RWPE1 (cell line): ENCODE measurements around the gene FXN.

Experiments used
- CTCF ChIA-PET: fragments of 350-600 bp; sonication (Branson Sonifier 250); formaldehyde crosslinking; extraction: SDS; loops from one replicate; lab custom pipeline; 2021; lab: Yijun Ruan, JAX
- POLR2A ChIA-PET: fragments of 400-600 bp; formaldehyde crosslinking; extraction: SDS; loops from one replicate; lab custom pipeline; 2020; ENCODE audit warnings: antibody characterized with exemption; ENCODE audit not compliant: low non-redundant PET; lab: Yijun Ruan, JAX
- DNase-seq: peaks from one replicate; pipeline ENCODE4 v3.0.0; 2012; ENCODE audit warnings: low spot score
- H3K27ac ChIP-seq: fragments of 450-650 bp; 2 replicates; pipeline ENCODE4 v1.5.1; 2017
- TF ChIP-seq, protein P1 (sequence below): fragments of 450-650 bp; conservative IDR thresholded peaks from 2 replicates; pipeline ENCODE4 v1.5.1; 2017; ENCODE audit warnings: low read depth, mild to moderate bottlenecking

FXN gene

DNA sequence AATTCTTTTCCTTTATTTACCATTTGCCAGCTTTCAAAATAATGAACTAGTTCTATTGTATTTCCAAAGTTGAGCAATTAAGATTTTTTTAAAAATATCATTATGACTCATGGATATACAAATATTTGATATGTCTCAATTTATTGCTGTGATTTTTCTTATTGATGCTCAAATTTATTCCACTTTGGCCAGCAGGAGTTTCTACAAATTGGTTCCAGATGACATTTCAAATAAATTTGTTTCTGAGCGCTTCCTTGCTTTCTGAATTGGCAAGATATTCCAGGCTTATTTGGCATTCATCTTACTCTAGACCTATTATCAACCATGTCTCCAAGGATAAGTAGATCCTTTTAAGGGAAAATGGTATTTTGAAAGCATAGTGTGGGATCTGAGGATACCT is 80.1 kb downstream of the FXN start:
- CTCF ChIA-PET: no interaction called here
- TF ChIP-seq, protein P1, sequence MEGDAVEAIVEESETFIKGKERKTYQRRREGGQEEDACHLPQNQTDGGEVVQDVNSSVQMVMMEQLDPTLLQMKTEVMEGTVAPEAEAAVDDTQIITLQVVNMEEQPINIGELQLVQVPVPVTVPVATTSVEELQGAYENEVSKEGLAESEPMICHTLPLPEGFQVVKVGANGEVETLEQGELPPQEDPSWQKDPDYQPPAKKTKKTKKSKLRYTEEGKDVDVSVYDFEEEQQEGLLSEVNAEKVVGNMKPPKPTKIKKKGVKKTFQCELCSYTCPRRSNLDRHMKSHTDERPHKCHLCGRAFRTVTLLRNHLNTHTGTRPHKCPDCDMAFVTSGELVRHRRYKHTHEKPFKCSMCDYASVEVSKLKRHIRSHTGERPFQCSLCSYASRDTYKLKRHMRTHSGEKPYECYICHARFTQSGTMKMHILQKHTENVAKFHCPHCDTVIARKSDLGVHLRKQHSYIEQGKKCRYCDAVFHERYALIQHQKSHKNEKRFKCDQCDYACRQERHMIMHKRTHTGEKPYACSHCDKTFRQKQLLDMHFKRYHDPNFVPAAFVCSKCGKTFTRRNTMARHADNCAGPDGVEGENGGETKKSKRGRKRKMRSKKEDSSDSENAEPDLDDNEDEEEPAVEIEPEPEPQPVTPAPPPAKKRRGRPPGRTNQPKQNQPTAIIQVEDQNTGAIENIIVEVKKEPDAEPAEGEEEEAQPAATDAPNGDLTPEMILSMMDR: no peak
- POLR2A ChIA-PET: no interaction called here
- no peak for DNase-seq
- H3K27ac ChIP-seq: no peak overlapping the region

GRCh38 chr9:69118656-69119055 is 83.1 kb downstream of the FXN start:
- peak overlapping the region; percentile 22 for H3K27ac ChIP-seq
- TF ChIP-seq, protein P1: no peak
- POLR2A ChIA-PET: no interaction called here
- DNase-seq: no peak
- CTCF ChIA-PET: no interaction called here

DNA sequence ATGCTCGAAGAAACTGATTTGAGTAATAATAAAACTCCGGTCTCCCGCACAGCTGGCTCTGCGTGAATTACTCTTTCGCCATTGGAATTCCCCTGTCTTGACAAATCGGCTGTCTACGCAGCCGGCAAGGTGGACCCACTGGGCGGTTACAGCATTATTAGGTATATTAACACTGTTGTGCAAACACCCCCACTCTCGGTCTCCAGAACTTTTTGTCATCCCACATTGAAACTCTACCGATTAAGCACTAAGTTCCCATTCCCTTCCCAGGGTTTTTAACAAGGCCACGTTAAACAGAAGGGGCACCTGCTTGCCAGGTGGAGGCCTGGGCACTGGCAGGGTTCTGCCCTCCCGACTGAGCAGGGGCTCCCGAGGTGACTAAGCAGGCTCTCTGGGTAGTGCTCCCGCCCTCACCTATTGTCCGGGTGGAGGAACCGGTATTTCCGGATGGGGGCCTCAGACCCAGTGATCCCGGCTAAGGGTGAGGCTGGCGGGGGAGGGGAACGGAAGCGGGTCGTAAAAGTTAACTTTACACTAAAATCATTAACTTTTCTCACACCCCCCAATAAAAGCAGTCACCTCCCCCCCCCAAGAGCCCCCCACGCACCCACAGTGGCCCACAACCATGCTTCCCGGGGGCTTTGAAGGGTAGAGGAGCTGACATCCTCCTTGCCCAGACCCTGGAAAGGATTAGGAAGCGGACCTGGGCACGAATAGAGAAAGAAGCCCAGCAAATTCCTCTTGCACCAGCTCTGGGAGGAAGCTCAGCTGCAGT is 85.0 kb downstream of the FXN start:
- ChIA-PET POLR2A (interaction anchor here (0.9 kb wide), 1 partner anchor 60 kb away, joined by 4 read pairs; no protein-coding TSS in a partner anchor), CTCF (interaction anchor here (0.6 to 1.1 kb wide), 6 partner anchors 14 to 103 kb away, joined by 3 to 6 read pairs (median 3); partner anchors contain the start of gene TJP2)
- TF ChIP-seq, protein P1: no peak
- peak overlapping the region; percentile 95 for H3K27ac ChIP-seq
- peak; percentile 98 for DNase-seq

DNA sequence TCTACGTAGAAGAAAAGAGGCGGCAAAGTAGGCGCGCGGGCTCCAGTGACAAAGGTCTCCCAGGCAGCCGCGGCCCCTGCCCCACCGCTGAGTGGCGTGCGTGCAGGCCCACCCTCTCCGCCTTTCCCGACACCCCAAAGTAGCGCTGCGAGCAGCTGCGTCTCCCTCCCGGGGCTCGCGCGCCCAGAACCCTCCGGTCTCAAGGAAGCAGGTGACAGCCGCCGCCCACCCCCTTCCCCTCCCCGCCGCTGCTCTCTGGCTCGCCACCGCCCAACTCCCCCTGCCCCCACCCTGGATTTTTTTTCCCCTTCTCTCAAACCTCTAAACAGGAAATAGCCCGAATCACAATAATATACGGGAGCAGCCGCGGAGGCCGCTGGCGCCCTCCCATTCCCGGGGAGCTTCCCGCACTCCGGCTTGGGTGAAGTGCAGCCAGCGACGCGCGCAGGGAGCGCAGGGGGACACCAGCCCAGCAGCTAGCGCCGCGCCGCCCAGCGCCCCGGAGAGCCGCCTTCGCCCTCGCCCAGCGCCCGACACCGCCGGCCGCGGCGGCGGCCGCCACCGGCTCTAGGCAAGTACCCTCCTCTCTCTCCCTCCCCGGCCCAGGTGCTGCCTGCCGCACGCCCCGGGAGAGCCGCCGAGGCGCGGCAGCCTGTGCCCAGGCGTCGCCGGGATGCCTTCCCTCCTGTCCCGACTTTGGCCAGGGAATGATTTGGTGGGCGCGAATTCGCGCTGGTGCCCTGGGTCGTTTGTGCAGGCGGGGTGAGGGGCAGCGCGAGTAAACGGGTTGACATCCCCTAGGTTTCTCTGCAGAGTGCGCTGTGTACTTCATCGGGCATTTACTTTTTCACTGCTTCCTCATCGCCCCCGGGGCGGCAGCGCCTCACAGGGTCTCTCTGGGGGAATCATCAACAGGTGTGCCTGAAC is 85.9 kb downstream of the FXN start:
- TF ChIP-seq, protein P1: no peak
- DNase-seq: peak; percentile 54
- peak overlapping the region; percentile 95 for H3K27ac ChIP-seq
- CTCF ChIA-PET: interaction anchor here (0.6 to 1.4 kb wide), 10 partner anchors 13 to 542 kb away, joined by 3 to 10 read pairs (median 3); partner anchors contain the start of gene TJP2
- POLR2A ChIA-PET: interaction anchor here (0.6 to 0.9 kb wide), 2 partner anchors 46 to 59 kb away, joined by 3 to 4 read pairs; no protein-coding TSS in a partner anchor

DNA sequence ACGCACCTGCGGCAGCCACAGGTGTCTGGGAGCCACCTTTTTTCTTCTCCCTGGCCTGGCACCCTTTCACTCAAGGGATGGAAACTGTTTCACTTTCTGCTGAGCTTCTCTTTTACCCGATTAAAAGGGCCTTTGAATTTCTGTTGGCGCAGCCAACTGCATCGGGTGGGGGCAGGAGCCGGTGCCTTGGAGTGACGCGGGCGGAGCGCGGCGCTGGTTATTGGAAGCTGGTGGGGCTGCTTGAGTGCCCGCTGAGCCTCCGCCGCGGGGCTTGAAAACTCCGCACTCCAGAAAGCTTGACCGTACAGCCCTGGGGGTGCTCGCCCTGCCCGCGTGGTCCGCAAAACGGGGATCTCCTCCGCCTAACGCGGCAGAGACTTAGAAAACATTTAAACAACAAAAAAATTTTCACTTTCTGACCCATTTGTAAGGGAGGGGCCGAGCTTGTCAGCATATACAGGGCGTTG is 86.6 kb downstream of the FXN start:
- H3K27ac ChIP-seq: peak overlapping the region; percentile 95
- CTCF ChIA-PET: interaction anchor here (0.7 to 1.4 kb wide), 6 partner anchors 53 to 80 kb away, joined by 3 to 10 read pairs (median 4); no protein-coding TSS in a partner anchor
- peak; percentile 59 for DNase-seq
- TF ChIP-seq, protein P1: no peak
- POLR2A ChIA-PET: interaction anchor here (0.6 to 0.7 kb wide), 2 partner anchors 56 to 86 kb away, joined by 3 read pairs; partner anchors contain the start of gene FXN
